Testis (tissue), 2 donors: ENCODE measurements around the gene RGS4.

Experiments used
- POLR2A ChIP-seq: fragments of 450-650 bp; IDR thresholded peaks from one replicate; pipeline ENCODE4 v1.6.1; 2017; ENCODE audit warnings: antibody characterized with exemption, mild to moderate bottlenecking, moderate library complexity
- TF ChIP-seq, protein P1 (sequence below), 3 experiments: fragments of 450-650 bp in 2 of 3; fragments of 200-600 bp in 1 of 3; sonication (generic) in 1 of 3; IDR thresholded peaks; one replicate each; pipeline ENCODE4 v1.5.1; 2016 to 2019; ENCODE audit warnings: antibody characterized with exemption in 3 of 3, mild to moderate bottlenecking in 2 of 3, moderate library complexity in 1 of 3

- no peak for TF ChIP-seq POLR2A
- TF ChIP-seq, protein P1, sequence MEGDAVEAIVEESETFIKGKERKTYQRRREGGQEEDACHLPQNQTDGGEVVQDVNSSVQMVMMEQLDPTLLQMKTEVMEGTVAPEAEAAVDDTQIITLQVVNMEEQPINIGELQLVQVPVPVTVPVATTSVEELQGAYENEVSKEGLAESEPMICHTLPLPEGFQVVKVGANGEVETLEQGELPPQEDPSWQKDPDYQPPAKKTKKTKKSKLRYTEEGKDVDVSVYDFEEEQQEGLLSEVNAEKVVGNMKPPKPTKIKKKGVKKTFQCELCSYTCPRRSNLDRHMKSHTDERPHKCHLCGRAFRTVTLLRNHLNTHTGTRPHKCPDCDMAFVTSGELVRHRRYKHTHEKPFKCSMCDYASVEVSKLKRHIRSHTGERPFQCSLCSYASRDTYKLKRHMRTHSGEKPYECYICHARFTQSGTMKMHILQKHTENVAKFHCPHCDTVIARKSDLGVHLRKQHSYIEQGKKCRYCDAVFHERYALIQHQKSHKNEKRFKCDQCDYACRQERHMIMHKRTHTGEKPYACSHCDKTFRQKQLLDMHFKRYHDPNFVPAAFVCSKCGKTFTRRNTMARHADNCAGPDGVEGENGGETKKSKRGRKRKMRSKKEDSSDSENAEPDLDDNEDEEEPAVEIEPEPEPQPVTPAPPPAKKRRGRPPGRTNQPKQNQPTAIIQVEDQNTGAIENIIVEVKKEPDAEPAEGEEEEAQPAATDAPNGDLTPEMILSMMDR (IDR thresholded peaks at IDR 0.05): no peak
These were observed 50.5 kb downstream of the RGS4 start for GRCh38 chr1:163119707-163120106.
